Neural cell (in vitro differentiated cells): ENCODE results near the gene SCN8A. TPM values are rescaled to one million over a fixed set of nuclear protein-coding genes. Genes with fewer than 3 reads are reported as not detected.

Experiments
- H2AFZ ChIP-seq: fragments of 200-600, 300-800 bp; sonication (generic), shearing (Covaris generic); 2 replicates; pipeline ENCODE4 v1.6.0; 2014; ENCODE audit warnings: low read depth, mild to moderate bottlenecking, antibody characterized with exemption, low read length, moderate library complexity
- H3F3A ChIP-seq: fragments of 200-600 bp; shearing (Covaris generic); 2 replicates; pipeline ENCODE4 v1.6.1; 2016; ENCODE audit warnings: mild to moderate bottlenecking, moderate library complexity, mixed read lengths, antibody characterized with exemption, low read length; ENCODE audit not compliant: insufficient read depth, poor library complexity, severe bottlenecking
- H3K27ac ChIP-seq: fragments of 200-600, 300-800 bp; sonication (generic), shearing (Covaris generic); 2 replicates; pipeline ENCODE4 v1.5.1; 2014; ENCODE audit warnings: mild to moderate bottlenecking, low read length, moderate library complexity
- H3K27me3 ChIP-seq: fragments of 300-800, 200-600 bp; sonication (generic), shearing (Covaris generic); 2 replicates; pipeline ENCODE4 v1.6.0; 2014; ENCODE audit warnings: mild to moderate bottlenecking, low read depth, low read length, moderate library complexity; ENCODE audit not compliant: insufficient read depth
- H3K36me3 ChIP-seq: fragments of 300-800, 200-600 bp; sonication (generic), shearing (Covaris generic); 2 replicates; pipeline ENCODE4 v1.5.1; 2014; ENCODE audit warnings: mild to moderate bottlenecking, antibody characterized with exemption, low read length, moderate library complexity; ENCODE audit not compliant: insufficient read depth
- H3K4me2 ChIP-seq: fragments of 300-800, 200-600 bp; sonication (generic), shearing (Covaris generic); 2 replicates; pipeline ENCODE4 v1.6.0; 2014; ENCODE audit warnings: mild to moderate bottlenecking, low read length
- H3K4me3 ChIP-seq: fragments of 300-800, 200-600 bp; sonication (generic), shearing (Covaris generic); 2 replicates; pipeline ENCODE4 v1.5.1; 2014; ENCODE audit warnings: mild to moderate bottlenecking, low read length, moderate library complexity
- H3K79me2 ChIP-seq: fragments of 200-600 bp; shearing (Covaris generic); replicated peaks from 2 replicates; pipeline ENCODE4 v1.6.0; 2014; ENCODE audit warnings: mild to moderate bottlenecking, low read length, moderate library complexity; ENCODE audit not compliant: insufficient read depth
- H3K9ac ChIP-seq: fragments of 300-800, 200-600 bp; sonication (generic), shearing (Covaris generic); 2 replicates; pipeline ENCODE4 v1.6.1; 2016; ENCODE audit warnings: mild to moderate bottlenecking, low read length, mixed read lengths
- H3K9me2 ChIP-seq: fragments of 200-600 bp; shearing (Covaris generic); 2 replicates; pipeline ENCODE4 v1.6.1; 2016; ENCODE audit warnings: mild to moderate bottlenecking, low read length, mixed read lengths; ENCODE audit not compliant: insufficient read depth
- H3K9me3 ChIP-seq: fragments of 200-600, 300-800 bp; sonication (generic), shearing (Covaris generic); 2 replicates; pipeline ENCODE4 v1.6.1; 2016; ENCODE audit warnings: mild to moderate bottlenecking, mixed run types, low read length, moderate library complexity, mixed read lengths
- H4K20me1 ChIP-seq: fragments of 200-600 bp; shearing (Covaris generic); 2 replicates; pipeline ENCODE4 v1.6.1; 2016; ENCODE audit warnings: mild to moderate bottlenecking, mixed run types; ENCODE audit not compliant: insufficient read depth
- EP300 ChIP-seq: fragments of 450-650 bp; conservative IDR thresholded peaks from 2 replicates; pipeline ENCODE4 v1.6.1; 2014; ENCODE audit warnings: antibody characterized with exemption, mild to moderate bottlenecking, moderate library complexity; ENCODE audit not compliant: poor library complexity, severe bottlenecking
- EZH2 ChIP-seq: fragments of 200-600, 300-800 bp; shearing (Covaris generic), sonication (generic); IDR thresholded peaks from 2 replicates; pipeline ENCODE4 v1.6.1; 2014; ENCODE audit warnings: antibody characterized with exemption, low read length, borderline replicate concordance, mild to moderate bottlenecking; ENCODE audit not compliant: insufficient read depth, poor library complexity, severe bottlenecking
- MXI1 ChIP-seq: fragments of 450-650 bp; conservative IDR thresholded peaks from 2 replicates; pipeline ENCODE4 v1.6.1; 2014; ENCODE audit warnings: antibody characterized with exemption, mild to moderate bottlenecking; ENCODE audit not compliant: poor library complexity, severe bottlenecking
- POLR2AphosphoS5 ChIP-seq: IDR thresholded peaks from 2 replicates; pipeline ENCODE4 v1.6.1; 2012
- RAD21 ChIP-seq: fragments of 450-650 bp; conservative IDR thresholded peaks from 2 replicates; pipeline ENCODE4 v1.6.1; 2014; ENCODE audit warnings: antibody characterized with exemption, mild to moderate bottlenecking, moderate library complexity
- SMC3 ChIP-seq: fragments of 450-650 bp; conservative IDR thresholded peaks from 2 replicates; pipeline ENCODE4 v1.6.1; 2014; ENCODE audit warnings: antibody characterized with exemption, mild to moderate bottlenecking, moderate library complexity; ENCODE audit not compliant: poor library complexity
- TAF1 ChIP-seq: IDR thresholded peaks from 2 replicates; pipeline ENCODE4 v1.6.1; 2012; ENCODE audit warnings: low read depth
- polyA plus RNA-seq: library from polyadenylated mRNA; depleted of rRNA; stranded (reverse); fragments of >200 nt; gene quantifications from 2 replicates; pipeline ENCODE4 v1.2.3, GENCODE V29; 2014
- TF ChIP-seq, protein P1 (sequence below): fragments of 450-650 bp; IDR thresholded peaks from 2 replicates; pipeline ENCODE4 v1.5.1; 2014; ENCODE audit warnings: antibody characterized with exemption, mild to moderate bottlenecking, moderate library complexity; ENCODE audit not compliant: poor library complexity, severe bottlenecking
- TF ChIP-seq, protein P2 (sequence below): IDR thresholded peaks from 2 replicates; pipeline ENCODE4 v1.6.1; 2012; ENCODE audit warnings: borderline replicate concordance

The SCN8A gene
- polyA plus RNA-seq, 1 donor from 2014 or later = 14.2 TPM

DNA sequence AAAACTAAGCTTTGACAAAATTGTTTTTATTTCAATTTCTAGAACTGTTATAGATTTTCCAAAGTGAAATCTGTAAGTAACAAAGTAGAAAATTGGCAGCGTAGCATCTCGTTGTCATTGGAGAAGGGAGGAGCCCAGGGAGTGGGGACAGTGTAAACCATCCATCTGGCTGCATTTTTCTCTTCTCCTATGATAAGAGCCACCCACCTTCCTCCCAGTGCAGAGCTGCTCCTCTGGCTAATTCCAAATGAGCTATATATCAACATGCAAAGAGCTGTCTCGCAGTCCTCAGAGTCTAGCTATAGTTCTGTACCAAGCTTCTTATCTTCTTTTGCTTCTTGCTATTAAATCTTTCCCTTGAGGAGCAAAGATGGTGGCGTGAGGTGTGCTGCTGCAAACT is 56.6 kb downstream of the SCN8A start:
- Histone ChIP-seq H4K20me1 (no peaks in the 10 kb centered on the region), H3K4me3 (no peak overlapping the region), H3K36me3 (no peaks in the 10 kb centered on the region), H3K27ac (no peak overlapping the region), H3F3A (no peaks in the 10 kb centered on the region), H3K9ac (no peak overlapping the region), H3K9me2 (no peaks in the 10 kb centered on the region), H3K79me2 (peaks cover 3% of the 10 kb centered on the region), H3K9me3 (peaks cover 3% of the 10 kb centered on the region), H3K4me2 (no peak overlapping the region), H3K27me3 (no peaks in the 10 kb centered on the region), H2AFZ (no peak overlapping the region)
- TF ChIP-seq EP300 (no peak), MXI1 (no peak), TAF1 (no peak), POLR2AphosphoS5 (no peak), SMC3 (no peak)
- TF ChIP-seq, protein P1, sequence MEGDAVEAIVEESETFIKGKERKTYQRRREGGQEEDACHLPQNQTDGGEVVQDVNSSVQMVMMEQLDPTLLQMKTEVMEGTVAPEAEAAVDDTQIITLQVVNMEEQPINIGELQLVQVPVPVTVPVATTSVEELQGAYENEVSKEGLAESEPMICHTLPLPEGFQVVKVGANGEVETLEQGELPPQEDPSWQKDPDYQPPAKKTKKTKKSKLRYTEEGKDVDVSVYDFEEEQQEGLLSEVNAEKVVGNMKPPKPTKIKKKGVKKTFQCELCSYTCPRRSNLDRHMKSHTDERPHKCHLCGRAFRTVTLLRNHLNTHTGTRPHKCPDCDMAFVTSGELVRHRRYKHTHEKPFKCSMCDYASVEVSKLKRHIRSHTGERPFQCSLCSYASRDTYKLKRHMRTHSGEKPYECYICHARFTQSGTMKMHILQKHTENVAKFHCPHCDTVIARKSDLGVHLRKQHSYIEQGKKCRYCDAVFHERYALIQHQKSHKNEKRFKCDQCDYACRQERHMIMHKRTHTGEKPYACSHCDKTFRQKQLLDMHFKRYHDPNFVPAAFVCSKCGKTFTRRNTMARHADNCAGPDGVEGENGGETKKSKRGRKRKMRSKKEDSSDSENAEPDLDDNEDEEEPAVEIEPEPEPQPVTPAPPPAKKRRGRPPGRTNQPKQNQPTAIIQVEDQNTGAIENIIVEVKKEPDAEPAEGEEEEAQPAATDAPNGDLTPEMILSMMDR = no peak
- TF ChIP-seq, protein P2, sequence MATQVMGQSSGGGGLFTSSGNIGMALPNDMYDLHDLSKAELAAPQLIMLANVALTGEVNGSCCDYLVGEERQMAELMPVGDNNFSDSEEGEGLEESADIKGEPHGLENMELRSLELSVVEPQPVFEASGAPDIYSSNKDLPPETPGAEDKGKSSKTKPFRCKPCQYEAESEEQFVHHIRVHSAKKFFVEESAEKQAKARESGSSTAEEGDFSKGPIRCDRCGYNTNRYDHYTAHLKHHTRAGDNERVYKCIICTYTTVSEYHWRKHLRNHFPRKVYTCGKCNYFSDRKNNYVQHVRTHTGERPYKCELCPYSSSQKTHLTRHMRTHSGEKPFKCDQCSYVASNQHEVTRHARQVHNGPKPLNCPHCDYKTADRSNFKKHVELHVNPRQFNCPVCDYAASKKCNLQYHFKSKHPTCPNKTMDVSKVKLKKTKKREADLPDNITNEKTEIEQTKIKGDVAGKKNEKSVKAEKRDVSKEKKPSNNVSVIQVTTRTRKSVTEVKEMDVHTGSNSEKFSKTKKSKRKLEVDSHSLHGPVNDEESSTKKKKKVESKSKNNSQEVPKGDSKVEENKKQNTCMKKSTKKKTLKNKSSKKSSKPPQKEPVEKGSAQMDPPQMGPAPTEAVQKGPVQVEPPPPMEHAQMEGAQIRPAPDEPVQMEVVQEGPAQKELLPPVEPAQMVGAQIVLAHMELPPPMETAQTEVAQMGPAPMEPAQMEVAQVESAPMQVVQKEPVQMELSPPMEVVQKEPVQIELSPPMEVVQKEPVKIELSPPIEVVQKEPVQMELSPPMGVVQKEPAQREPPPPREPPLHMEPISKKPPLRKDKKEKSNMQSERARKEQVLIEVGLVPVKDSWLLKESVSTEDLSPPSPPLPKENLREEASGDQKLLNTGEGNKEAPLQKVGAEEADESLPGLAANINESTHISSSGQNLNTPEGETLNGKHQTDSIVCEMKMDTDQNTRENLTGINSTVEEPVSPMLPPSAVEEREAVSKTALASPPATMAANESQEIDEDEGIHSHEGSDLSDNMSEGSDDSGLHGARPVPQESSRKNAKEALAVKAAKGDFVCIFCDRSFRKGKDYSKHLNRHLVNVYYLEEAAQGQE = no peak

DNA sequence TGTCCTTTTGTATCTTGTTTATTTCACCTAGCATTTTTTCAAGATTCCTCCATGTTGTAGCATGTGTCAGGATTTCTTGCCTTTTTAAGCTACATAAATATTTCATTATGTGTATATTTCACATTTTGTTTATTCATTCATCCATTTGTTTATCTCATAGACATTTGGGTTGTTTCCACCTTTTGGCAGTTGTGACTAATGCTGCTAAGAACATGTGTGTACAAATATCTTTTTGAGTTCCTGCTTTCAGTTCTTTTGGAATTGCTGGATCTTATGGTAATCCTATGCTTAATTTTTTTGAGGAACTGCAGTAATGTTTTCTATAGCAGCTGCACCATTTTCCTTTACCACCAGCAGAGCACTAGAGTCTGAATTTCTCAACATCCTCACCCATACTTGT is 62.4 kb downstream of the SCN8A start:
- Histone ChIP-seq H3K27me3 (no peaks in the 10 kb centered on the region), H3K9me3 (peaks cover 5% of the 10 kb centered on the region), H3K79me2 (no peaks in the 10 kb centered on the region), H3K9me2 (no peaks in the 10 kb centered on the region), H3K27ac (no peak overlapping the region), H2AFZ (no peak overlapping the region), H3K9ac (no peak overlapping the region), H3K4me3 (no peak overlapping the region), H4K20me1 (no peaks in the 10 kb centered on the region), H3K4me2 (no peak overlapping the region), H3F3A (no peaks in the 10 kb centered on the region), H3K36me3 (no peaks in the 10 kb centered on the region)
- no peak for TF ChIP-seq SMC3
- TF ChIP-seq, protein P1 = no peak
- TF ChIP-seq POLR2AphosphoS5 = no peak
- TF ChIP-seq EP300 = no peak
- no peak for TF ChIP-seq MXI1
- TF ChIP-seq TAF1 = no peak
- TF ChIP-seq, protein P2 = no peak
- no peak for TF ChIP-seq EZH2
- no peak for TF ChIP-seq RAD21
